HepG2 (cell line): ENCODE measurements around the gene HPS6. TPM values are rescaled to one million over a fixed set of nuclear protein-coding genes. Genes with fewer than 3 reads are reported as not detected.

Experiments used
- CSRNP1 ChIP-seq: sonication (generic); formaldehyde crosslinking; IDR thresholded peaks from 2 replicates; pipeline ENCODE4 v1.8.1; 2023; ENCODE audit warnings: mild to moderate bottlenecking, missing genetic modification reagents
- HDAC2 ChIP-seq: sonication (generic); formaldehyde crosslinking; IDR thresholded peaks from 2 replicates; pipeline ENCODE4 v1.4.0; 2020; ENCODE audit warnings: missing genetic modification reagents
- SP2 ChIP-seq: sonication (generic); formaldehyde crosslinking; IDR thresholded peaks from 2 replicates; pipeline ENCODE4 v1.5.1; 2020; ENCODE audit warnings: mild to moderate bottlenecking, missing genetic modification reagents
- SRY ChIP-seq: sonication (generic); formaldehyde crosslinking; IDR thresholded peaks from 2 replicates; pipeline ENCODE4 v1.8.0; 2022; ENCODE audit warnings: mild to moderate bottlenecking, missing genetic modification reagents
- ZBTB4 ChIP-seq: sonication (generic); formaldehyde crosslinking; IDR thresholded peaks from 2 replicates; pipeline ENCODE4 v1.4.0; 2020; ENCODE audit warnings: missing genetic modification reagents, mild to moderate bottlenecking, borderline replicate concordance
- ZFP91 ChIP-seq: sonication (generic); formaldehyde crosslinking; IDR thresholded peaks from 2 replicates; pipeline ENCODE4 v1.9.0; 2022; ENCODE audit warnings: missing genetic modification reagents, mild to moderate bottlenecking, borderline replicate concordance
- ZNF782 ChIP-seq: sonication (generic); formaldehyde crosslinking; IDR thresholded peaks from 2 replicates; pipeline ENCODE4 v1.4.0; 2020; ENCODE audit warnings: missing genetic modification reagents, mild to moderate bottlenecking, borderline replicate concordance
- polyA plus RNA-seq, 8 experiments: library from polyadenylated mRNA; depleted of rRNA in 3 of 8; stranded (reverse) in 7 of 8; unstranded in 1 of 8; fragments of >200 nt; fragmentation: Illumina TruSeq in 4 of 8; extraction: Trizol in 4 of 8; gene quantifications; 2 replicates each; pipeline versions ENCODE4 v1.2.1 to v1.2.3, GENCODE V29; 2011 to 2016; ENCODE audit warnings: low read depth in 4 of 8, missing spikeins in 1 of 8, mixed read lengths in 1 of 8; ENCODE audit not compliant: insufficient read depth in 1 of 8
- total RNA-seq, 5 experiments: library from RNA; depleted of rRNA; stranded (reverse); fragments of >200 nt; fragmentation: Illumina TruSeq; extraction: Trizol; gene quantifications; 2 replicates each; pipeline ENCODE4 v1.2.3, GENCODE V29; 2016; ENCODE audit warnings: low read depth in 1 of 5
- TF ChIP-seq, protein P1 (sequence below): sonication (generic); formaldehyde crosslinking; conservative IDR thresholded peaks from 2 replicates; pipeline ENCODE4 v1.8.1; 2023; ENCODE audit warnings: missing genetic modification reagents
- TF ChIP-seq, protein P2 (sequence below): sonication (generic); formaldehyde crosslinking; IDR thresholded peaks from 2 replicates; pipeline ENCODE4 v1.8.0; 2022; ENCODE audit warnings: mild to moderate bottlenecking, missing genetic modification reagents, moderate library complexity

The HPS6 gene
- total and polyA plus RNA-seq, 2 of the 13 experiments (the other 11 are each of a cell fraction or from before 2014, with no cell fraction given): 2.9 to 14.9 TPM

DNA sequence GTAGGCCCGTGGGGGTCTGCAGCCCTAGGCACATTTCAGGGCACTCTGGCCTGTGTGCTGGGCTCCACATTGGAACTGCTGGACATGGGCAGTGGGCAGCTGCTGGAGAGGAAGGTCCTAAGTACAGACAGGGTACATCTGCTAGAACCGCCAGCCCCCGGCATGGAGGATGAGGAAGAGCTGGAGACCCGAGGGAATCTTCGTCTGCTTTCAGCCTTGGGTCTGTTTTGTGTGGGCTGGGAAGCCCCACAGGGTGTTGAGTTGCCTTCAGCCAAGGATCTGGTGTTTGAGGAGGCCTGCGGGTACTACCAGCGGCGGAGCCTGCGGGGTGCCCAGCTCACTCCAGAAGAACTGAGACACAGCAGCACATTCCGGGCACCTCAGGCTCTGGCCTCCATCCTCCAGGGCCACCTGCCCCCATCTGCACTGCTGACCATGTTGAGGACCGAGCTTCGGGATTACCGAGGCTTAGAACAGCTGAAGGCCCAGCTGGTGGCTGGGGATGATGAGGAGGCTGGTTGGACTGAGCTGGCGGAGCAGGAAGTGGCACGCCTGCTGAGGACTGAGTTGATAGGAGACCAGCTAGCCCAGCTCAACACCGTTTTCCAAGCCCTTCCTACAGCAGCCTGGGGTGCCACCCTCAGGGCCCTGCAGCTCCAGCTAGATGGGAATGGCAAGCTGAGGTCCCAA, 1.4 kb downstream of the HPS6 start (continued):
- TF ChIP-seq ZBTB4 (CRISPR knock-in tag) (0 out of 2 replicates have a peak, but pooled peaks have one; percentile 22), SP2 (CRISPR knock-in tag) (no peak), SRY (CRISPR knock-in tag) (no peak), ZFP91 (CRISPR knock-in tag) (0 out of 2 replicates have a peak, but pooled peaks have one; percentile 5), CSRNP1 (CRISPR knock-in tag) (no peak), HDAC2 (CRISPR knock-in tag) (no peak), ZNF782 (CRISPR knock-in tag) (no peak)
- TF ChIP-seq, protein P1, sequence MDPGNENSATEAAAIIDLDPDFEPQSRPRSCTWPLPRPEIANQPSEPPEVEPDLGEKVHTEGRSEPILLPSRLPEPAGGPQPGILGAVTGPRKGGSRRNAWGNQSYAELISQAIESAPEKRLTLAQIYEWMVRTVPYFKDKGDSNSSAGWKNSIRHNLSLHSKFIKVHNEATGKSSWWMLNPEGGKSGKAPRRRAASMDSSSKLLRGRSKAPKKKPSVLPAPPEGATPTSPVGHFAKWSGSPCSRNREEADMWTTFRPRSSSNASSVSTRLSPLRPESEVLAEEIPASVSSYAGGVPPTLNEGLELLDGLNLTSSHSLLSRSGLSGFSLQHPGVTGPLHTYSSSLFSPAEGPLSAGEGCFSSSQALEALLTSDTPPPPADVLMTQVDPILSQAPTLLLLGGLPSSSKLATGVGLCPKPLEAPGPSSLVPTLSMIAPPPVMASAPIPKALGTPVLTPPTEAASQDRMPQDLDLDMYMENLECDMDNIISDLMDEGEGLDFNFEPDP (CRISPR knock-in tag): peak; percentile 81; the same call in 1 of the 2 replicates
- TF ChIP-seq, protein P2, sequence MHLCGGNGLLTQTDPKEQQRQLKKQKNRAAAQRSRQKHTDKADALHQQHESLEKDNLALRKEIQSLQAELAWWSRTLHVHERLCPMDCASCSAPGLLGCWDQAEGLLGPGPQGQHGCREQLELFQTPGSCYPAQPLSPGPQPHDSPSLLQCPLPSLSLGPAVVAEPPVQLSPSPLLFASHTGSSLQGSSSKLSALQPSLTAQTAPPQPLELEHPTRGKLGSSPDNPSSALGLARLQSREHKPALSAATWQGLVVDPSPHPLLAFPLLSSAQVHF (CRISPR knock-in tag): 0 out of 2 replicates have a peak, but pooled peaks have one; percentile 4
